ENCODE results near the gene SIRT7. TPM values are rescaled to one million over a fixed set of nuclear protein-coding genes. Genes with fewer than 3 reads are reported as not detected.
A peak's percentile ranks its signal among the peaks of the same experiment; 100 is the strongest.
"Not testable (repeated sequence)": the region's sequence is repeated elsewhere in the genome, so short reads cannot be mapped to it uniquely, and the experiment has no call there.

SIRT7 gene
- total RNA-seq, 4 donors from 2014 or later = 0.77 to 87.1 (median 14.6) TPM

DNA sequence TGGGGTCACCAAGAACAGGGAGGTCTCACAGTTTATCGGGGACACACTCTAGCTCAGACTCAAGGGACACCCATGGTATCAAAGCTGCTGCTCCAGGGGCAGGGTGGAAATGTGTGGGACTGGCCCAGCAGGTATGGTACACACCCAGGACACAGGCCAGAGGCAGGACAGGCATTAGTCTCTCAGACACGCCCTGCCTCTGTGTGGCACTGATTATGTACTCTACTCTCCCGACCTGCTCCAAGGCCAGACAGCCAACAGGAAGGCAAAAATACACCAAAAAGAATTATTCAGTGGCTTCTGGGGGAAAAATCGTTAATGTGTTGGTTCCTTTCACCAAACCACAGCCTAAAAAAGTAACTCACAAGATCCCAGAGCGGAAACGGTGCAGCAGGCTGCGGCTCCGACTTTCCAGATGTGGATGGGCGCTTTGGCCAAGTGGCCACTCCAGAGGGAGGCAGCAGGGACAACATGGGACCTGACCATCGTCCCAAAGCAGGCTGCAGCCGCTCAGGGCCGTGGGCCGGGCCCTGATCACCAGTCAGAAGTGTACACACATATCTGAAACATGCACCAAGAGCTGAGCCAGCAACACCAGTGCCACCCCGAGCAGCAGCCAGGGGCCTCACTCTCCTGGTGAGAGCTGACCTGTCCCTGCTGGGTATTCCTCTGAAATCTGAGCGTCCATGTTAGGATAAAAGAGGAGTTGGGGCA is 1.0 kb upstream of the SIRT7 start:
- intact Hi-C loops (cut with DNase I; ENCODE audit: low total_unique reads) = no loop called here
- peaks cover 5 to 23% of the 10 kb centered on the region in 2 donors for H3K4me1 ChIP-seq

DNA sequence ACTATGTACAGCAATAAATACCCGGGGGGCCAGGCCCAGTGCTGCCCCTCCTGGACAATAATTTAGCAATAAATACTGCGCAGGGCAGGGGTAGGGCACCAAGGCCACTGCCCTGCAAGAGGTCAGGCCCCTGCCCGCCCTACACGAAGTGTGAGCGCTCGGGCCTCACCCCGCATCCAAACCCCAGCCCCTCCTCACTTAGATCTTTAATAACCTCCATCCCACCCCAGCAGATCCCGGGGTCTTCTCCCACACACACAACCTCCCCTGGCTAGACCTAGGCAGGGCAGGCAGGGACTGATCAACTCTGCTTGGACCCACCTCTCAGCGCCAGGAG is 325 bp upstream of the SIRT7 start:
- DNase-seq; H3K27me3 ChIP-seq; H3K36me3 ChIP-seq; intact Hi-C loops (cut with DNase I; ENCODE audit: low total_unique reads); H3K9me3 ChIP-seq: not testable (repeated sequence)
- H3K4me3 ChIP-seq = peak overlapping the region; percentile 36 to 81
- H3K27ac ChIP-seq = peak overlapping the region in 1 of 2 donors; percentile 21
- H3K4me1 ChIP-seq = peaks cover 5 to 18% of the 10 kb centered on the region in 2 donors

More for the DNA sequence above, 1.0 kb upstream of the SIRT7 start:
- Histone ChIP-seq H3K36me3 (no peaks in the 10 kb centered on the region), H3K27me3 (no peaks in the 10 kb centered on the region), H3K9me3 (no peaks in the 10 kb centered on the region), H3K27ac (no peak overlapping the region), H3K4me3 (no peak overlapping the region)
- DNase-seq = no peak
- no peak for TF ChIP-seq POLR2A (IDR thresholded peaks at IDR 0.05)
- TF ChIP-seq, protein P1, sequence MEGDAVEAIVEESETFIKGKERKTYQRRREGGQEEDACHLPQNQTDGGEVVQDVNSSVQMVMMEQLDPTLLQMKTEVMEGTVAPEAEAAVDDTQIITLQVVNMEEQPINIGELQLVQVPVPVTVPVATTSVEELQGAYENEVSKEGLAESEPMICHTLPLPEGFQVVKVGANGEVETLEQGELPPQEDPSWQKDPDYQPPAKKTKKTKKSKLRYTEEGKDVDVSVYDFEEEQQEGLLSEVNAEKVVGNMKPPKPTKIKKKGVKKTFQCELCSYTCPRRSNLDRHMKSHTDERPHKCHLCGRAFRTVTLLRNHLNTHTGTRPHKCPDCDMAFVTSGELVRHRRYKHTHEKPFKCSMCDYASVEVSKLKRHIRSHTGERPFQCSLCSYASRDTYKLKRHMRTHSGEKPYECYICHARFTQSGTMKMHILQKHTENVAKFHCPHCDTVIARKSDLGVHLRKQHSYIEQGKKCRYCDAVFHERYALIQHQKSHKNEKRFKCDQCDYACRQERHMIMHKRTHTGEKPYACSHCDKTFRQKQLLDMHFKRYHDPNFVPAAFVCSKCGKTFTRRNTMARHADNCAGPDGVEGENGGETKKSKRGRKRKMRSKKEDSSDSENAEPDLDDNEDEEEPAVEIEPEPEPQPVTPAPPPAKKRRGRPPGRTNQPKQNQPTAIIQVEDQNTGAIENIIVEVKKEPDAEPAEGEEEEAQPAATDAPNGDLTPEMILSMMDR (IDR thresholded peaks at IDR 0.05) = no peak

DNA sequence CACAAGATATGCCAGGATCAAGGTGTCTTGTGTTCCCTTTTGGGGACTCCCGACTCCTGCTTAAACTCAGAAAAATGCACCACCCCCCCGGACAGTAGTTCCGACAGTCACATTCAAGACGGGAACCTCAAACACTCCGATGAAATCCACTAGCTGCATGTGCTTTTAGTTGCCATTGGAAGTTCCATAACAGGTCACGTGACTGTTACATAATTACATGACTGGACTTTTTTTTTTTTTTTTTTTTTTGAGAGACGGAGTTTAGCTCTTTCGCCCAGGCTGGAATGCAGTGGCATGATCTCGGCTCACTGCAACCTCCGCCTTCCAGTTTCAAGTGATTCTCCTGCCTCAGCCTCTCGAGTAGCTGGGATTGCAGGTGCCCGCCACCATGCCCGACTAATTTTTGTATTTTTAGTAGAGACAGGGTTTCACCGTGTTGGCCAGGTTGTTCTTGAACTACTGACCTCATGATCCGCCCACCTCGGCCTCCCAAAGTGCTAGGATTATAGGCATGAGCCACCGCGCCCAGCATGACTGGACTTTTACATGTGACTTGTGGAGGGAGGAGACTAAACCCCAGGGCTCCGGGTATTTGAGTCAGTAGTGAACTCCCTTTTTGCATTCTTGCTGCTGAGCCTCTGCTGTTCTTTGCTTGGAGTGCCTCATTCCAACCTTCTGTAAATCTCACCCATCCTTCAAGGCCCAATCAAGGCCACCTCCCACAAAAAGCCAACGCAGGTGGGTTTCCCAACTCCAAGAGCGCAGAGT is 1.6 kb downstream of the SIRT7 start:
- no peaks in the 10 kb centered on the region for H3K36me3 ChIP-seq
- intact Hi-C loops (cut with DNase I; ENCODE audit: low total_unique reads) = no loop called here
- H3K27ac ChIP-seq = no peak overlapping the region
- no peak overlapping the region for H3K4me3 ChIP-seq
- H3K9me3 ChIP-seq = no peaks in the 10 kb centered on the region
- no peak for DNase-seq
- no peaks in the 10 kb centered on the region for H3K27me3 ChIP-seq
- no peak for TF ChIP-seq POLR2A (IDR thresholded peaks at IDR 0.05)
- H3K4me1 ChIP-seq = peaks cover 5 to 14% of the 10 kb centered on the region in 2 donors

DNA sequence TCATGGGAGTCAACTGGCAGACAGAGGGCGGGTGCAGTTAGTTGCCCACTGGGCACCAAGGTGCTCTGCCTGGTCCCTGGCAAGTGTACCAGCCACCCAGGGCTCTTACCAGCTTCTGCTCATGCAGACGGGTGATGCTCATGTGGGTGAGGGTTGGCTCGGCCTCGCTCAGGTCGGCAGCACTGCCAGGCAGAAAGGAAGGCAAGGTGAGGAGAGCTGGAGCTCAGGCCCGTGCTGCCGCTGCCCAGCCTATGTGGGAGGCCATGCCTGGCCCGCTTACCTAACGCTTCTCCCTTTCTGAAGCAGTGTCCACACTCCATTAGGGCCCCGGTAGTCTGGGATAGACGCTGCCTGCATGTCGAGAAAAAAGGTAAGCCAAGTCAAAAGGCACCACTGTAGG is 2.6 kb downstream of the SIRT7 start:
- Histone ChIP-seq H3K4me3 (no peak overlapping the region), H3K27me3 (no peaks in the 10 kb centered on the region), H3K4me1 (peaks cover 5 to 14% of the 10 kb centered on the region in 2 donors)

DNA sequence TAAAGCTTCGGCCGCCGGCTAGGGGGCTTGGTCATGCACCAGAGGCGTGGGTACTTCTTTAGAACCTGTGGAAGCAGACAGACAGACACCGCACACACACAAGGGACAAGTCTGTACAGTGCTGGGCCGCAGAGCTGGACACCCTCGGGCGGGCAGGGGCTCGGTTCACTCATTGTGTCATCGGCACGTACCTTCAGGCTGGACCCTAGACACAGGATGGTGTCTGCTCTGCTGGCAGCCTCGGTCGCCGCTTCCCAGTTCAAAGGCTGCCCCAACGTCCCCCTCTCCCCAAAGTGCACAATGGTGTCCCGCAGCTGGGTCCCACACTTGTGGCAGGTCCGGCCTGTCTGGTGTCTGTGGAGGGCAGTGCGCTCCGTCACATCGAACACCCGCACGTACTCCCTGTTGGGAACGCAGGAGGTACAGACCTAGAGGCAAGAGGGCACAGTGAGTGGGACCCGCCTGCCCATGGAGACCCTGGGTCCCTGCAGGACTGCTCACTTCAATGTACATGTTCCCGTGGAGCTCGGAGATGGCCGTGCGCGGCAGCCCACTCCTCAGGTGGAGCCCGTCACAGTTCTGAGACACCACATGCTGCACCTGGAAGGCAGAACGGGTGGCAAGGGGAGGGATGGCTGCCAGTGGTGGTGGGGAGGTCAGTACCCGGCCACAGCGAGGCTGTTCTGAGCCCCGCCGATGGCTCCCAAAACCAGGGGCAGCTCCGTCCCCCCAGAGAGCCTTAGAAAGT is 3.7 kb downstream of the SIRT7 start:
- DNase-seq = no peak
- Histone ChIP-seq H3K36me3 (no peaks in the 10 kb centered on the region), H3K4me3 (no peak overlapping the region), H3K4me1 (peaks cover 5 to 14% of the 10 kb centered on the region in 2 donors), H3K27me3 (no peaks in the 10 kb centered on the region), H3K27ac (no peak overlapping the region), H3K9me3 (no peaks in the 10 kb centered on the region)
- TF ChIP-seq, protein P1 (IDR thresholded peaks at IDR 0.05) = no peak
- no peak for TF ChIP-seq POLR2A (IDR thresholded peaks at IDR 0.05)
- intact Hi-C loops (cut with DNase I; ENCODE audit: low total_unique reads) = no loop called here

More for the DNA sequence above, 2.6 kb downstream of the SIRT7 start:
- TF ChIP-seq, protein P1 (IDR thresholded peaks at IDR 0.05) = no peak
- no peak for TF ChIP-seq POLR2A (IDR thresholded peaks at IDR 0.05)
- no peaks in the 10 kb centered on the region for H3K9me3 ChIP-seq
- no peak overlapping the region for H3K27ac ChIP-seq
- no peaks in the 10 kb centered on the region for H3K36me3 ChIP-seq
- no peak for DNase-seq
- intact Hi-C loops (cut with DNase I; ENCODE audit: low total_unique reads) = no loop called here
